ENCODE data around the gene SARDH.

GRCh38 chr9:133655701-133656100, 82.5 kb downstream of the SARDH start:
- TF ChIP-seq, protein P1, sequence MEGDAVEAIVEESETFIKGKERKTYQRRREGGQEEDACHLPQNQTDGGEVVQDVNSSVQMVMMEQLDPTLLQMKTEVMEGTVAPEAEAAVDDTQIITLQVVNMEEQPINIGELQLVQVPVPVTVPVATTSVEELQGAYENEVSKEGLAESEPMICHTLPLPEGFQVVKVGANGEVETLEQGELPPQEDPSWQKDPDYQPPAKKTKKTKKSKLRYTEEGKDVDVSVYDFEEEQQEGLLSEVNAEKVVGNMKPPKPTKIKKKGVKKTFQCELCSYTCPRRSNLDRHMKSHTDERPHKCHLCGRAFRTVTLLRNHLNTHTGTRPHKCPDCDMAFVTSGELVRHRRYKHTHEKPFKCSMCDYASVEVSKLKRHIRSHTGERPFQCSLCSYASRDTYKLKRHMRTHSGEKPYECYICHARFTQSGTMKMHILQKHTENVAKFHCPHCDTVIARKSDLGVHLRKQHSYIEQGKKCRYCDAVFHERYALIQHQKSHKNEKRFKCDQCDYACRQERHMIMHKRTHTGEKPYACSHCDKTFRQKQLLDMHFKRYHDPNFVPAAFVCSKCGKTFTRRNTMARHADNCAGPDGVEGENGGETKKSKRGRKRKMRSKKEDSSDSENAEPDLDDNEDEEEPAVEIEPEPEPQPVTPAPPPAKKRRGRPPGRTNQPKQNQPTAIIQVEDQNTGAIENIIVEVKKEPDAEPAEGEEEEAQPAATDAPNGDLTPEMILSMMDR (IDR thresholded peaks at IDR 0.05), result no peak
- TF ChIP-seq POLR2A (IDR thresholded peaks at IDR 0.05), result no peak

Data from heart left ventricle (tissue), 13 donors.